Lower leg skin (tissue), 3 donors: ENCODE data around the gene ZMYND8.

Source experiments
- POLR2A ChIP-seq, 2 donors: fragments of 450-650 bp; IDR thresholded peaks; one replicate each; pipeline ENCODE4 v1.6.1; 2016 to 2017; ENCODE audit warnings: antibody characterized with exemption in 2 of 2, mild to moderate bottlenecking in 1 of 2, moderate library complexity in 1 of 2
- TF ChIP-seq, protein P1 (sequence below), 3 donors: fragments of 450-650 bp; IDR thresholded peaks; one replicate each; pipeline ENCODE4 v1.5.1; 2016; ENCODE audit warnings: antibody characterized with exemption in 3 of 3, mild to moderate bottlenecking in 3 of 3, moderate library complexity in 2 of 3

DNA sequence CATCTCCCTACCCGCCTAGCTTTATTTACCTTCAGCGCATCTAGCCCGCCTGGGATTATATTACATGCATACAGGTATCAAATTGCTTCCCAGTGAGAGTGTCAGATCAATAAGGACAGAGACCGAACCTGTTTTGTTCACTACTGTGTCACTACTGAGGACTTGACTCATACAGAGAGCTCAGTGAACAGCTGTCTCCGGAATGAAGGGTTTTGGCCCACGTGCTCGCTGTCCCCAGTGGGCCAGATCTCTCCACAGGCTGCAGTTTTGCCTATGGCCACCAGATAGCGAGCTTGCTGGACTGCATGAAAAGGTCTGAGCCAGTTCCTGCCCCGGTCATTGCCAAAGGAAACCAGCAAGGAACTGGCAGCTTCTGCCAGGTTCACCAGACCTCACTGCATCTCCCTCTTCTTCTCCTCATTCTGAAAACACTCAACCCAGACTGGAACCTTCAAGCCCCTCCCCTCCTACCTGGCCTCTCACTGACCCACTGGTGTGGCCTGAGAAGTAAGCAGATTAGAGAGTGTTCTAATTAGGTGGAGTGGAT lies 150.8 kb downstream of the ZMYND8 start:
- TF ChIP-seq, protein P1, sequence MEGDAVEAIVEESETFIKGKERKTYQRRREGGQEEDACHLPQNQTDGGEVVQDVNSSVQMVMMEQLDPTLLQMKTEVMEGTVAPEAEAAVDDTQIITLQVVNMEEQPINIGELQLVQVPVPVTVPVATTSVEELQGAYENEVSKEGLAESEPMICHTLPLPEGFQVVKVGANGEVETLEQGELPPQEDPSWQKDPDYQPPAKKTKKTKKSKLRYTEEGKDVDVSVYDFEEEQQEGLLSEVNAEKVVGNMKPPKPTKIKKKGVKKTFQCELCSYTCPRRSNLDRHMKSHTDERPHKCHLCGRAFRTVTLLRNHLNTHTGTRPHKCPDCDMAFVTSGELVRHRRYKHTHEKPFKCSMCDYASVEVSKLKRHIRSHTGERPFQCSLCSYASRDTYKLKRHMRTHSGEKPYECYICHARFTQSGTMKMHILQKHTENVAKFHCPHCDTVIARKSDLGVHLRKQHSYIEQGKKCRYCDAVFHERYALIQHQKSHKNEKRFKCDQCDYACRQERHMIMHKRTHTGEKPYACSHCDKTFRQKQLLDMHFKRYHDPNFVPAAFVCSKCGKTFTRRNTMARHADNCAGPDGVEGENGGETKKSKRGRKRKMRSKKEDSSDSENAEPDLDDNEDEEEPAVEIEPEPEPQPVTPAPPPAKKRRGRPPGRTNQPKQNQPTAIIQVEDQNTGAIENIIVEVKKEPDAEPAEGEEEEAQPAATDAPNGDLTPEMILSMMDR (IDR thresholded peaks at IDR 0.05): no peak
- TF ChIP-seq POLR2A (IDR thresholded peaks at IDR 0.05): no peak
